ENCODE measurements around the gene ELMO1. TPM values are rescaled to one million over a fixed set of nuclear protein-coding genes. Genes with fewer than 3 reads are reported as not detected.

ELMO1 gene
- total and polyA plus RNA-seq, 2 of the 13 experiments (the other 11 are each of a cell fraction or from before 2014, with no cell fraction given): 0.11 to 0.17 TPM

DNA sequence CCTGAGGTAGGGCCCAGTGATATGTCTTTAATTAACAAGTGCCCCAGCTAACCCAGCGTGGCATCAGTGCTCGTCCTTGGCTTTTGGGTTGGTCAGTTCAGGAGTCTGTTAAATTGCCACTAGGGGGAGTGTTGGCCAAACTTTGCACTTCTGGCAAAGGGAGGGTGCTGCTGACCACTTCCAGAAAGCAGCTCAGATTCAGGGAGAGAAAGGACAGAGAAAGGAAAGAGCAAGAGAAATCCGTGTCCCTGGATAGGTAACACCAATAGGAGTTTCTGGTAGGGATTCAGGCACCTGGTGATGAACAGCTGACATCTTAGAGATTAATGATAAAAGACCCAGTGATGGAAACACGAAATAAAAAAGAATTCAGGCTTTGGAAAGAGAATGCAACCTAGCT lies 481.3 kb downstream of the ELMO1 start (continued):
- TF ChIP-seq, protein P1, sequence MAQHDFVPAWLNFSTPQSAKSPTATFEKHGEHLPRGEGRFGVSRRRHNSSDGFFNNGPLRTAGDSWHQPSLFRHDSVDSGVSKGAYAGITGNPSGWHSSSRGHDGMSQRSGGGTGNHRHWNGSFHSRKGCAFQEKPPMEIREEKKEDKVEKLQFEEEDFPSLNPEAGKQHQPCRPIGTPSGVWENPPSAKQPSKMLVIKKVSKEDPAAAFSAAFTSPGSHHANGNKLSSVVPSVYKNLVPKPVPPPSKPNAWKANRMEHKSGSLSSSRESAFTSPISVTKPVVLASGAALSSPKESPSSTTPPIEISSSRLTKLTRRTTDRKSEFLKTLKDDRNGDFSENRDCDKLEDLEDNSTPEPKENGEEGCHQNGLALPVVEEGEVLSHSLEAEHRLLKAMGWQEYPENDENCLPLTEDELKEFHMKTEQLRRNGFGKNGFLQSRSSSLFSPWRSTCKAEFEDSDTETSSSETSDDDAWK (CRISPR knock-in tag; IDR thresholded peaks at IDR 0.05): no peak
- TF ChIP-seq, protein P2, sequence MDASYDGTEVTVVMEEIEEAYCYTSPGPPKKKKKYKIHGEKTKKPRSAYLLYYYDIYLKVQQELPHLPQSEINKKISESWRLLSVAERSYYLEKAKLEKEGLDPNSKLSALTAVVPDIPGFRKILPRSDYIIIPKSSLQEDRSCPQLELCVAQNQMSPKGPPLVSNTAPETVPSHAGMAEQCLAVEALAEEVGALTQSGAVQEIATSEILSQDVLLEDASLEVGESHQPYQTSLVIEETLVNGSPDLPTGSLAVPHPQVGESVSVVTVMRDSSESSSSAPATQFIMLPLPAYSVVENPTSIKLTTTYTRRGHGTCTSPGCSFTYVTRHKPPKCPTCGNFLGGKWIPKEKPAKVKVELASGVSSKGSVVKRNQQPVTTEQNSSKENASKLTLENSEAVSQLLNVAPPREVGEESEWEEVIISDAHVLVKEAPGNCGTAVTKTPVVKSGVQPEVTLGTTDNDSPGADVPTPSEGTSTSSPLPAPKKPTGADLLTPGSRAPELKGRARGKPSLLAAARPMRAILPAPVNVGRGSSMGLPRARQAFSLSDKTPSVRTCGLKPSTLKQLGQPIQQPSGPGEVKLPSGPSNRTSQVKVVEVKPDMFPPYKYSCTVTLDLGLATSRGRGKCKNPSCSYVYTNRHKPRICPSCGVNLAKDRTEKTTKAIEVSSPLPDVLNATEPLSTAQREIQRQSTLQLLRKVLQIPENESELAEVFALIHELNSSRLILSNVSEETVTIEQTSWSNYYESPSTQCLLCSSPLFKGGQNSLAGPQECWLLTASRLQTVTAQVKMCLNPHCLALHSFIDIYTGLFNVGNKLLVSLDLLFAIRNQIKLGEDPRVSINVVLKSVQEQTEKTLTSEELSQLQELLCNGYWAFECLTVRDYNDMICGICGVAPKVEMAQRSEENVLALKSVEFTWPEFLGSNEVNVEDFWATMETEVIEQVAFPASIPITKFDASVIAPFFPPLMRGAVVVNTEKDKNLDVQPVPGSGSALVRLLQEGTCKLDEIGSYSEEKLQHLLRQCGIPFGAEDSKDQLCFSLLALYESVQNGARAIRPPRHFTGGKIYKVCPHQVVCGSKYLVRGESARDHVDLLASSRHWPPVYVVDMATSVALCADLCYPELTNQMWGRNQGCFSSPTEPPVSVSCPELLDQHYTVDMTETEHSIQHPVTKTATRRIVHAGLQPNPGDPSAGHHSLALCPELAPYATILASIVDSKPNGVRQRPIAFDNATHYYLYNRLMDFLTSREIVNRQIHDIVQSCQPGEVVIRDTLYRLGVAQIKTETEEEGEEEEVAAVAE (CRISPR knock-in tag; IDR thresholded peaks at IDR 0.05; ENCODE audit: borderline replicate concordance): 0 out of 2 replicates have a peak, but pooled peaks have one; percentile 25
- TF ChIP-seq ZNF841 (CRISPR knock-in tag; IDR thresholded peaks at IDR 0.05; ENCODE audit: borderline replicate concordance): no peak
- TF ChIP-seq ZNF652 (CRISPR knock-in tag; IDR thresholded peaks at IDR 0.05; ENCODE audit: borderline replicate concordance, low read depth): 0 out of 2 replicates have a peak, but pooled peaks have one; percentile 7
- TF ChIP-seq ZNF678 (CRISPR knock-in tag; IDR thresholded peaks at IDR 0.05): no peak
- TF ChIP-seq ZNF296 (CRISPR knock-in tag; conservative IDR thresholded peaks at IDR 0.05): no peak
- TF ChIP-seq ZNF83 (CRISPR knock-in tag; IDR thresholded peaks at IDR 0.05; ENCODE audit: borderline replicate concordance): no peak
- TF ChIP-seq, protein P3, sequence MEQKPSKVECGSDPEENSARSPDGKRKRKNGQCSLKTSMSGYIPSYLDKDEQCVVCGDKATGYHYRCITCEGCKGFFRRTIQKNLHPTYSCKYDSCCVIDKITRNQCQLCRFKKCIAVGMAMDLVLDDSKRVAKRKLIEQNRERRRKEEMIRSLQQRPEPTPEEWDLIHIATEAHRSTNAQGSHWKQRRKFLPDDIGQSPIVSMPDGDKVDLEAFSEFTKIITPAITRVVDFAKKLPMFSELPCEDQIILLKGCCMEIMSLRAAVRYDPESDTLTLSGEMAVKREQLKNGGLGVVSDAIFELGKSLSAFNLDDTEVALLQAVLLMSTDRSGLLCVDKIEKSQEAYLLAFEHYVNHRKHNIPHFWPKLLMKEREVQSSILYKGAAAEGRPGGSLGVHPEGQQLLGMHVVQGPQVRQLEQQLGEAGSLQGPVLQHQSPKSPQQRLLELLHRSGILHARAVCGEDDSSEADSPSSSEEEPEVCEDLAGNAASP (CRISPR knock-in tag; IDR thresholded peaks at IDR 0.05; ENCODE audit: borderline replicate concordance): peak; percentile 53
- TF ChIP-seq SALL1 (CRISPR knock-in tag; IDR thresholded peaks at IDR 0.05): peak; percentile 56
- TF ChIP-seq ZNF260 (CRISPR knock-in tag; IDR thresholded peaks at IDR 0.05; ENCODE audit: borderline replicate concordance, low read depth): no peak
- TF ChIP-seq, protein P4, sequence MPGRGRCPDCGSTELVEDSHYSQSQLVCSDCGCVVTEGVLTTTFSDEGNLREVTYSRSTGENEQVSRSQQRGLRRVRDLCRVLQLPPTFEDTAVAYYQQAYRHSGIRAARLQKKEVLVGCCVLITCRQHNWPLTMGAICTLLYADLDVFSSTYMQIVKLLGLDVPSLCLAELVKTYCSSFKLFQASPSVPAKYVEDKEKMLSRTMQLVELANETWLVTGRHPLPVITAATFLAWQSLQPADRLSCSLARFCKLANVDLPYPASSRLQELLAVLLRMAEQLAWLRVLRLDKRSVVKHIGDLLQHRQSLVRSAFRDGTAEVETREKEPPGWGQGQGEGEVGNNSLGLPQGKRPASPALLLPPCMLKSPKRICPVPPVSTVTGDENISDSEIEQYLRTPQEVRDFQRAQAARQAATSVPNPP (CRISPR knock-in tag; IDR thresholded peaks at IDR 0.05): no peak
- TF ChIP-seq, protein P5, sequence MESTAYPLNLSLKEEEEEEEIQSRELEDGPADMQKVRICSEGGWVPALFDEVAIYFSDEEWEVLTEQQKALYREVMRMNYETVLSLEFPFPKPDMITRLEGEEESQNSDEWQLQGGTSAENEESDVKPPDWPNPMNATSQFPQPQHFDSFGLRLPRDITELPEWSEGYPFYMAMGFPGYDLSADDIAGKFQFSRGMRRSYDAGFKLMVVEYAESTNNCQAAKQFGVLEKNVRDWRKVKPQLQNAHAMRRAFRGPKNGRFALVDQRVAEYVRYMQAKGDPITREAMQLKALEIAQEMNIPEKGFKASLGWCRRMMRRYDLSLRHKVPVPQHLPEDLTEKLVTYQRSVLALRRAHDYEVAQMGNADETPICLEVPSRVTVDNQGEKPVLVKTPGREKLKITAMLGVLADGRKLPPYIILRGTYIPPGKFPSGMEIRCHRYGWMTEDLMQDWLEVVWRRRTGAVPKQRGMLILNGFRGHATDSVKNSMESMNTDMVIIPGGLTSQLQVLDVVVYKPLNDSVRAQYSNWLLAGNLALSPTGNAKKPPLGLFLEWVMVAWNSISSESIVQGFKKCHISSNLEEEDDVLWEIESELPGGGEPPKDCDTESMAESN (CRISPR knock-in tag; conservative IDR thresholded peaks at IDR 0.05): 0 out of 2 replicates have a peak, but pooled peaks have one; percentile 45
- no peak for TF ChIP-seq PCBP1 (IDR thresholded peaks at IDR 0.05; ENCODE audit: borderline replicate concordance, low read depth, low read length)
- TF ChIP-seq, protein P6, sequence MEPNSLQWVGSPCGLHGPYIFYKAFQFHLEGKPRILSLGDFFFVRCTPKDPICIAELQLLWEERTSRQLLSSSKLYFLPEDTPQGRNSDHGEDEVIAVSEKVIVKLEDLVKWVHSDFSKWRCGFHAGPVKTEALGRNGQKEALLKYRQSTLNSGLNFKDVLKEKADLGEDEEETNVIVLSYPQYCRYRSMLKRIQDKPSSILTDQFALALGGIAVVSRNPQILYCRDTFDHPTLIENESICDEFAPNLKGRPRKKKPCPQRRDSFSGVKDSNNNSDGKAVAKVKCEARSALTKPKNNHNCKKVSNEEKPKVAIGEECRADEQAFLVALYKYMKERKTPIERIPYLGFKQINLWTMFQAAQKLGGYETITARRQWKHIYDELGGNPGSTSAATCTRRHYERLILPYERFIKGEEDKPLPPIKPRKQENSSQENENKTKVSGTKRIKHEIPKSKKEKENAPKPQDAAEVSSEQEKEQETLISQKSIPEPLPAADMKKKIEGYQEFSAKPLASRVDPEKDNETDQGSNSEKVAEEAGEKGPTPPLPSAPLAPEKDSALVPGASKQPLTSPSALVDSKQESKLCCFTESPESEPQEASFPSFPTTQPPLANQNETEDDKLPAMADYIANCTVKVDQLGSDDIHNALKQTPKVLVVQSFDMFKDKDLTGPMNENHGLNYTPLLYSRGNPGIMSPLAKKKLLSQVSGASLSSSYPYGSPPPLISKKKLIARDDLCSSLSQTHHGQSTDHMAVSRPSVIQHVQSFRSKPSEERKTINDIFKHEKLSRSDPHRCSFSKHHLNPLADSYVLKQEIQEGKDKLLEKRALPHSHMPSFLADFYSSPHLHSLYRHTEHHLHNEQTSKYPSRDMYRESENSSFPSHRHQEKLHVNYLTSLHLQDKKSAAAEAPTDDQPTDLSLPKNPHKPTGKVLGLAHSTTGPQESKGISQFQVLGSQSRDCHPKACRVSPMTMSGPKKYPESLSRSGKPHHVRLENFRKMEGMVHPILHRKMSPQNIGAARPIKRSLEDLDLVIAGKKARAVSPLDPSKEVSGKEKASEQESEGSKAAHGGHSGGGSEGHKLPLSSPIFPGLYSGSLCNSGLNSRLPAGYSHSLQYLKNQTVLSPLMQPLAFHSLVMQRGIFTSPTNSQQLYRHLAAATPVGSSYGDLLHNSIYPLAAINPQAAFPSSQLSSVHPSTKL (CRISPR knock-in tag; IDR thresholded peaks at IDR 0.05): peak; percentile 56; the same call in 1 of the 2 replicates

All from HepG2 (cell line).